GM19043 (cell line): Measurements from ENCODE around the gene NKD2.
"Not testable (repeated sequence)": the region's sequence is repeated elsewhere in the genome, so short reads cannot be mapped to it uniquely, and the experiment has no call there.

Experiments
- ATAC-seq: cut with Tn5 transposase; IDR thresholded peaks from one replicate; pipeline ENCODE4 v1.9.1; 2021; ENCODE audit warnings: low read depth; ENCODE audit not compliant: unreplicated experiment

Gene NKD2

GRCh38 chr5:1054799-1055775 lies 46.5 kb downstream of the NKD2 start:
- ATAC-seq: no peak

DNA sequence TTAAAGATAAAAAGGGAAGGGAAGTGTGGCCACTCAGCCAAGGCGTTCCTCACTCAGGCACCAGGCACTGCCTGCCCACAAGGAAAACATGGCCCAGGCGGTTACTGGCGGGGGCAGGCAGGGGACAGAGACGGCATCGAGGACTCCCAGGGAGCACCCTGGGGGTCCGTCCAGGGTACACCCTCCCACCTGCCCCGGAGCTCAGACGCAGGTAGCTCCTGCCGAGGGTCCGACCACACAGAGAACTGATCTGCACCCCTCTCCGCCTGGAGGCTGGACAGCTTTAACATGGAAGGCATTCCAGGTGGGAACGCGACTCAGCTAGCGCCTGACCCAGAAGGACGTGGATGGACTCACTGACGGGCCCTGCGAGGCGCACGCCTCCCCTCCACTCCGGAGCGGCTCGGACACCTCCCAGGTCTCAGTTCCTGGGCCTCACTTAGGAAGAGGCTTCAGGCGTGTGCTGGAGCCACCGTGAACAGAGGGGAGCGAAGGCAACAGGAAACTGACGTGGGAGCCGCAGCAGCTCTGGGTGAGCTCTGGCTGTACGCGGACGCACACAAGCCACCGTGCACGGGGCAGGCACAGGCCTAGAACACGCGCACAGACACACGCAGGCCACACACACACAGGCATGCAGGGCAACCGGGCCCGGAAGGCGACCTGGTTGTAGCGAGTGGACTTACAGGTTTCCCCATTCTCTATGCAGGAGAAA lies 47.5 kb downstream of the NKD2 start:
- ATAC-seq: no peak

DNA sequence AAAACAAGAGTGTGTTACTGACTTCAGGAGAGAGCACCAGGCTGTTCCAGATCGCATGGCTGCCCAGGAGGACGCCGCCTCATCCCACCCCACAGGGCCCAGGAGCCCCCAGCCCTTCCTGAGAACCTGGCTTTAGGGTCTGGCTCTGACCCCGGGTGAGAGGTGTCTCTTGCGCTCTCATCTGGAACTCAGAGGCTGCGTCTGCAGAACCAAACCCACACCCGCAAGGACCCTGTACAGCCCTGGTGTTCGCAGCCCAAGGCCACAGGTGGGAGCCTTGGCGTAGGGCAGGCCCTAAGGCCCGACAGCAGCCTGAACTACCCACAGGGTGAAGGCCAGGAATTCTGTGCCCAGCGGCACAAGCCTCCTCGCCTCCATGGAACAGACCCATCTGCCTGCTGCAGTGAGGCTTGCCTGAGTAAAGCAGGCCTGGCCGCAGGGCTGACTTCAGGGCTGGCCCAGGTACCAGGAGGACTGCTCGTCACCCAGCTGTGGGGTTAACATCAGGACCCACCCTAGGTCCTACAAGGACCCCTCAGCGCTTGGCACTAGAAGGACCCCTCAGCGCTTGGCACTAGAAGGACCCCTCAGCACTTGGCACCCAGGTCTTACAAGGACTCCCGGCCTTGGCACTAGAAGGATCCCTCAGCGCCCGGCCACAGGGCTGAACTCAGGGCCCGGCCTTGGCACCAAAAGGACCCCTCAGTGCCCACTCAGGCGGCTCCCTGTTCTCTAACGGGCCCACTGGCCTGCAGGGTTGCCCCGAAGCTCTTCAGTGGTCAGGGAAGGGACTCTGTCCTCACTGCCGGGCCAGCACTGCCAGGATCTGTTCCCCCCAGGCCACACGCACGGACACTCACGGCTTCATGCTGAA lies 48.2 kb downstream of the NKD2 start:
- no peak for ATAC-seq

- ATAC-seq: no peak
These were observed 49.0 kb downstream of the NKD2 start for GRCh38 chr5:1057485-1058082.

GRCh38 chr5:1058083-1058945 lies 49.7 kb downstream of the NKD2 start:
- ATAC-seq: no peak

DNA sequence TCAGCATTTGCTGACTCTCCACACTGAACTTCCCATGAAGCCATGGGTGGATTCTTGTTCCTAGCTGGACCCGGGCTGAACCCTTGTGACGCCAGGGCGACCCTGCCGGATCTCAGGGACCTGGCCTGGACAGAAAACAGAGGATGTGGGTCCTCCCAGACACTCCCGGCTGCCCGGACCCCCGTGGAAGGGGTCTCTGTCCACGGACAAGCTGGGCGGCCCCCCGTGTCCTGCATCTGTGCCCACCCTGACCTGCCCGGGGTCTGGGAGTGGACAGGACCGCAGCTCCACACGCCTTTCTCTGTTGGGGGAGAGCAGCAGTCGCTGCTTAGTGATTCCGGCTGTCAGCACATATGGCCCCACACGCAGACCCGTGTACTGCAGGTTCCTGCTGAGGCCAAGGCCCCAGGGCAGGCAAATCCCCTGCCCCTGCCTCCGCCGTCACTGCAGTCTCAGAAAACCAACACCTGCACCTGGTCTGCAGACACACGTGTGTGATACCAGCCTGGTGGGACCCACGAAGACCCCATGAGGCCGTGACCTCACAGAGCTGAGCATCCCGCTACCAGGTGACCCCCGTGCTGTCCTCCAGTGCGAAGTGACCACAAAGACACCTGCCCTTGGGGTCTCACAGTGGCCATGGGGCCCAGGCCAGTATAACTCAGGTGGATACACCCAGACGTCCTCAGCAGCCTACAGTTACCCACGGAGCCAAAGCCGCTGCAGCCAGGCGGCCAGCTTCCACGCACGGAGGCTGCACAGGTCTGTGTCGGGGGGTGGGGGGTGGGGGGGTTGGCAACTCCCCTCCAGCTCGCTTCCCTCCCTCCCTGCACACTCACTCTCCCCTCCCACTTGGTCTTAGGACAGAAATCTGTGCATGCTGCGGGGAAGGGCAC lies 50.6 kb downstream of the NKD2 start:
- ATAC-seq: no peak

GRCh38 chr5:1059884-1060263 lies 51.3 kb downstream of the NKD2 start:
- no peak for ATAC-seq

DNA sequence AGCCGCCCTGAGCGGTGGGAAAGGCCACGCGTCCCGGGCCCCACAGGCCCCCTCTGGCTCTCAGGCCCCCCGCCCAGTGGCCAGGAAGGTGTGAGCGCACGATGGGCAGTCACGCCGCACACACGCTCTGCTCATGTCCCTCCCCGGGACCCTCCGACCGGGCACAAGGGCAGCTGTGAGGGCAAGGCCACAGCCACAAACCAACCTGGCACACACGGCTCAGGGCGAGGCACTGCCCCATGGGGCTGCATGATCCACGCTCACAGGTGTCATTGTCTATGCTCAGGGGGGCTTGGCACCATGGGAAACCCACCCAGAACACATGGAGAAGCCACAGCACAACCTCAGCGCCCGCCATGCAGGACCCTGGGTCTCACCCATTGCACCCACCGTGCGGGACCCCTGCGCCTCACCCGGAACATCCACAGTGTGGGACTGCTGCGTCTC lies 52.0 kb downstream of the NKD2 start:
- ATAC-seq: no peak

GRCh38 chr5:1061292-1061691 lies 52.7 kb downstream of the NKD2 start:
- not testable (repeated sequence) for ATAC-seq

DNA sequence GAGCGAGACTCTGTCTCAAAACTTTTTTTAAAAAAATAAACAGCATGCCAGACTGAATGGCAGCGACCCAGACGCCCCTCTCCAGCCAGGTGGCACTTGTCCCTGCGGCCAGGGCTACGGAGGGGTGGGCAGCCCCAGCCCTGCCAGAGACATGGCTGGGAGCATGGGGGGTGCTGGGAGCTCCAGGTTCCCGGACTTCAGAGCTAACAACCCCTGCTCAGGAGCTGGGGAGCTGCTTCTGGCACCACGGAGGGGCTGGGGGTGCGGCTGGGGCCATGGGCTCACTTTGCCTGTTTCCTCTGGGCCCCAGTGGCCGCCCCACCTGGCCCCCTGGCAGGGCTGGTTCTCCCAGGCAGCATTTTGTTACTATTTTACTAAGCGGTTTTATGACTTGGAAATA lies 53.3 kb downstream of the NKD2 start:
- ATAC-seq: no peak

DNA sequence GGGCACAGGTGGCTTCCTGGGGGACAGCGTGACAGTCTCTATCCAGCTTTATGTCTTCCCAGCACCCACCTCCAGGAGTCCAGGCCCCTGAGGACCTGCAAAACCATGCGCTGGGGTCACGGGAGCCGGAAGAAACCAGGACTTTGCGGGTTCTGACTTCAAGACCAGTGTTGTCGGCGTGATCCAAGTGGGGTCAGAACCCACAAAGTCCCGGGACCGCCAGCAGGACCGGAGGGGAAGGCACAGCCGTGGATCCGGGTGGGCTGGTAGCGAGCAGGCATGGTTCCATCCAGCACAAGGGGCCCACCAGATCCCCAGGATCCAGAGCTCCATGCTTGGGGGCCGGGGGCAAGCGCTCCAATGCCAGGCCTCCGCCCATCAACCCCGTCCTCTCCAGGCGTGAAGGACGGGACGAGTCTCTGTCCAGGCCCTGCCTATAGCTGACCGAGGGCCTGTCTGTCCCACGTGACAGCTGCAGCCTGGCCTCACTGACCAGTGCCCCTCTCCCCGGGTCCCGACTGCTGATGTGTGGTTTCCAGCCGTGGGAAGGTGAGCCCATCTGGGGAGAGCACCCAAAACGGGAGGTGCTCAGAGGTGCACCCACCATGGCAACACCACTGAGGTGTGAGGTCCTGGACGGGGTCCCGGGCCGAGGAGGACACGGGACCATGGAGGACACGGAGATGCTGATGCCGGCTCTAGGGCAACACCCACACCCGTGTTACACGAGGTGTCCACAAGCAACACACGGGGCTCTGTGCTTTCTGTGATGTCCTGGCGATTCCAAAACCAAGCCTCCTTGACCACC lies 54.4 kb downstream of the NKD2 start:
- ATAC-seq: no peak

GRCh38 chr5:1063661-1064382 lies 55.2 kb downstream of the NKD2 start:
- ATAC-seq: no peak

DNA sequence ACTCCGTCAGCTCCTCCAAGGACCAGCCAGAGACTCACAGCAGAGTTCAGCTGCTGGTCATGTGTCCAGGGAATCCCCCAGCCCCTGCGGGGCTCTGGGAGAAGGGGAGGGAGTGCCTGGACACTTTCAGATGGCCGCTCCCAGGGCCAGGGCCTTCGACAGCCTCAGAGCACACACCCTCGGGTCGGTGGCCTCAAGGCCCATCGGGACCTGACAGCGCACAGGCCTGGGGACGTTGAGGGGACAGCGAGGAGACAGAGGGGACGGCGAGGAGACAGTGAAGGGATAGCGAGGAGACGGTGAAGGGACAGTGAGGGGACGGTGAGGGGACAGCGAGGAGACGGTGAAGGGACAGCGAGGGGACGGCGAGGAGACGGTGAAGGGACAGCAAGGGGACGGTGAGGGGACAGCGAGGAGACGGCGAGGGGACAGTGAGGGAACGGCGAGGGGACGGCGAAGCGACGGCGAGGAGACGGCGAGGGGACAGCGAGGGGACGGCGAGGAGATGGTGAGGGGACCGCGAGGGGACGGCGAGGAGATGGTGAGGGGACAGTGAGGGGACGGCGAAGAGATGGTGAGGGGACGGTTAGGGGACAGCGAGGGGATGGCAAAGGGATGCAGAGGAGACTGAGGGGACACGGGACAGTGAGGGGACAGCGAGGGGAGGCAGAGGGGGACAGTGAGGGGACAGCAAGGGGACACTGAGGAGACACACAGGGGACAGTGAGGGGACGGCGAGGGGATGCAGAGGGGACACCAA lies 56.0 kb downstream of the NKD2 start:
- ATAC-seq: no peak

DNA sequence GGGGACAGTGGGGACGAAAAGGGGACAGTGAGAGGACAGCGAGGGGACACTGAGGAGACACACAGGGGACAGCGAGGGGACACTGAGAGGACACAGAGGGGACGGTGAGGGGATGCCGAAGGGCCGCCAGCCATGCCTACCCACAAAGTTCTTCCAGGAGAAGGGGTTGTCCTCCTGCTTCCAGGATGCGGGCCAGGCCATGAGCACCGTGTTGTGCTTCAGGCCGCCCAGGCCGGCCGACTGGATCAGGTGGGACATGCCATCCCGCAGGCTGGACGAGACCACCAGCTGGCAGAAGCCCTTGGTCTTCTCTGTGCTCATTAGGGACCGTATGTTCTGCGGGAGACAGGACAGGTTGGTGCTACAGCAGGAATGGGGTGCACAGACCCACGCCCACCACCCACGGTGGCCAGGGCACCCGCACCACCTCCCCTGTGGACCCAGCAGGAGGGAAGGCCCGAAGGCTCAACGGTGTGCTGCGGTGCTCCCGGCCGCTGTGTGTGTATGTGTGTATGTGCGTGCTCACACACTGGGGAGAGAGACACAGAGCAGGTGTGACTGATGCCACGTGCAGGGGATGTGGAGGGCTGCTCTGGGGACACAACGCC lies 56.6 kb downstream of the NKD2 start:
- no peak for ATAC-seq

DNA sequence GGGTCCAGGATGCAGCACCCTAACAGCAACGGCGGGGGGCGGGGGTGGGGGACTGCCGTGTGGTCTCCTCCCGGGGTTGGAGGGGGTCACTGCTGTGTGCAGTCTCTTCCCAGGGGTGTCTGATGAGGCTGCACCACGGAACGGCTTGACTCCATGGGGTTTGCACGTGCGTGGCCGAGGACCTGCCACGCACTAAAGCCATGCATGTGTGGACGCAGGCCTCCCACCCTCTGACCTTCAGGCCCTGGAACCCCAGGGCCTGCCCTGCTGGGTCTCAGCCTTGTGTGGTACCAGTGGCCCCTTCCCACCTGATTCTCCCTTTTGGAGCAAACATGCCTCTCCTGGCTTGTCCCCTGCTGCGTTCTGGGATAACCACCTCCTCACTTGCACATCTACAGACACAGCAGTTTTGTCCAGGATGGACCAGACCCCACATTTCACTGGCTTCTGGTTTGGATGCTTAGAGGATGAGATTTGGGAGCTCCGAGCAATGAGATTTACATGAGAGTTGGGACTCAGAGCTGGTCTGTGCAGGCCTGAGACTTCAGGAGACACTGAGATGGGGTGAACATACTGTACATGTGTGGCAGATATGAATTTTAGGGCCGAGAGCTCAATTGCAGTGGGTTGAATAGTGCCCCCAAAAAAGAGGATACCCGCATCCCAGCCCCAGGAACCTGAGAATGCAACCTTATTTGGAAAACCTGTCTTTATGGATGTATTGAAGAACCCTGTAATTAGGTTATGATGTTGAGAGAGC lies 57.5 kb downstream of the NKD2 start:
- ATAC-seq: no peak
